H1 (cell line): ENCODE results near the gene BFSP2. TPM values are rescaled to one million over a fixed set of nuclear protein-coding genes. Genes with fewer than 3 reads are reported as not detected.

ENCODE experiments used
- ATF3 ChIP-seq: IDR thresholded peaks from 2 replicates; pipeline ENCODE4 v1.6.1; 2011; ENCODE audit warnings: low read depth, mild to moderate bottlenecking, low read length; ENCODE audit not compliant: insufficient read depth
- BACH1 ChIP-seq: IDR thresholded peaks from 2 replicates; pipeline ENCODE4 v1.6.1; 2012; ENCODE audit warnings: low read length, improper control_type of control experiment
- HDAC2 ChIP-seq, 2 experiments: fragments of 300-600 bp in 1 of 2; sonication (generic) in 1 of 2; IDR thresholded peaks; 2 replicates each; pipeline ENCODE4 v1.6.1; 2011 to 2012; ENCODE audit warnings: low read depth in 2 of 2, low read length in 2 of 2, mild to moderate bottlenecking in 2 of 2, moderate library complexity in 2 of 2, borderline replicate concordance in 1 of 2, inconsistent platforms in 1 of 2
- KDM1A ChIP-seq: fragments of 200-600, 300-600 bp; sonication (generic); IDR thresholded peaks from 2 replicates; pipeline ENCODE4 v1.7.1; 2016; ENCODE audit warnings: mild to moderate bottlenecking, low read length, borderline replicate concordance
- RAD21 ChIP-seq, 2 experiments: IDR thresholded peaks in 1 of 2; conservative IDR thresholded peaks in 1 of 2; 2 replicates each; pipeline ENCODE4 v1.6.1; 2011; ENCODE audit warnings: low read depth in 2 of 2, low read length in 2 of 2, improper control_type of control experiment in 1 of 2, inconsistent platforms in 1 of 2, mild to moderate bottlenecking in 1 of 2, moderate library complexity in 1 of 2
- SUZ12 ChIP-seq: fragments of 200-600 bp; sonication (generic); IDR thresholded peaks from 2 replicates; pipeline ENCODE4 v1.6.1; 2012; ENCODE audit warnings: mild to moderate bottlenecking, inconsistent platforms, low read length, moderate library complexity, mixed read lengths
- YY1 ChIP-seq: IDR thresholded peaks from 2 replicates; pipeline ENCODE4 v1.6.1; 2011; ENCODE audit warnings: low read depth, mild to moderate bottlenecking, low read length
- polyA plus RNA-seq, 7 experiments: library from polyadenylated mRNA; depleted of rRNA in 3 of 7; stranded (reverse) in 5 of 7; unstranded in 2 of 7; fragments of >200 nt in 5 of 7; fragments of 200-250 nt in 2 of 7; gene quantifications; 1 replicate in 5 of 7; 2 replicates in 1 of 7; 4 replicates in 1 of 7; pipeline versions ENCODE4 v1.2.1 to v1.2.3, GENCODE V29; 2011 to 2013; ENCODE audit warnings: missing spikeins in 2 of 7, mixed read lengths in 2 of 7
- total RNA-seq: library from RNA; stranded (reverse); fragmentation: NEBNext Ultra II Directional; extraction: Animal tissue kit (Norgen Biotek cat#: 25700); gene quantifications from 2 replicates; pipeline ENCODE4 v1.2.1, GENCODE V29; 2021
- TF ChIP-seq, protein P1 (sequence below): fragments of 300-600 bp; sonication (generic); IDR thresholded peaks from 2 replicates; pipeline ENCODE4 v1.7.1; 2012; ENCODE audit warnings: low read length, moderate library complexity, mild to moderate bottlenecking, inconsistent platforms; ENCODE audit not compliant: insufficient replicate concordance

Gene BFSP2
- total and polyA plus RNA-seq, 2 of the 8 experiments (the other 6 are each of a cell fraction or from before 2014, with no cell fraction given) = not detected

DNA sequence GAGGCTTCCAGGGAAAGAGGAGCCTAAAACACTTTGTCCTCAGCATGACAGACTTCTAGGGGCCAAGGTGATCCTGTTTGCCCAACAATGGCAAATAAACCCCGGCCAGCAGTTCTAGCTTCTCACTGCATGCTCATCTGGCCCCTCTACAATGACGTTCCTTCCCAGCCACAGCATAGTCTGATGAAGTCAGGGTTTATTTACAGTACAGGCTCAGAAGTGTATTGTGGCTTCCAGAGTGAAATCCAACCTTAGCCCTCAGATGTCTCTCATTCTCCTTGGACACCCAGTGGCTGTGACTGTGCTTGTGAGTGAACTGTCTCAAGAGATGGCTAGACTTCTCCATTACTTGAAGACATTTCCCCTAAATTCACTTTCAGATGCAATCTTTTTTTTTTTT, 40.8 kb downstream of the BFSP2 start (continued):
- TF ChIP-seq, protein P1, sequence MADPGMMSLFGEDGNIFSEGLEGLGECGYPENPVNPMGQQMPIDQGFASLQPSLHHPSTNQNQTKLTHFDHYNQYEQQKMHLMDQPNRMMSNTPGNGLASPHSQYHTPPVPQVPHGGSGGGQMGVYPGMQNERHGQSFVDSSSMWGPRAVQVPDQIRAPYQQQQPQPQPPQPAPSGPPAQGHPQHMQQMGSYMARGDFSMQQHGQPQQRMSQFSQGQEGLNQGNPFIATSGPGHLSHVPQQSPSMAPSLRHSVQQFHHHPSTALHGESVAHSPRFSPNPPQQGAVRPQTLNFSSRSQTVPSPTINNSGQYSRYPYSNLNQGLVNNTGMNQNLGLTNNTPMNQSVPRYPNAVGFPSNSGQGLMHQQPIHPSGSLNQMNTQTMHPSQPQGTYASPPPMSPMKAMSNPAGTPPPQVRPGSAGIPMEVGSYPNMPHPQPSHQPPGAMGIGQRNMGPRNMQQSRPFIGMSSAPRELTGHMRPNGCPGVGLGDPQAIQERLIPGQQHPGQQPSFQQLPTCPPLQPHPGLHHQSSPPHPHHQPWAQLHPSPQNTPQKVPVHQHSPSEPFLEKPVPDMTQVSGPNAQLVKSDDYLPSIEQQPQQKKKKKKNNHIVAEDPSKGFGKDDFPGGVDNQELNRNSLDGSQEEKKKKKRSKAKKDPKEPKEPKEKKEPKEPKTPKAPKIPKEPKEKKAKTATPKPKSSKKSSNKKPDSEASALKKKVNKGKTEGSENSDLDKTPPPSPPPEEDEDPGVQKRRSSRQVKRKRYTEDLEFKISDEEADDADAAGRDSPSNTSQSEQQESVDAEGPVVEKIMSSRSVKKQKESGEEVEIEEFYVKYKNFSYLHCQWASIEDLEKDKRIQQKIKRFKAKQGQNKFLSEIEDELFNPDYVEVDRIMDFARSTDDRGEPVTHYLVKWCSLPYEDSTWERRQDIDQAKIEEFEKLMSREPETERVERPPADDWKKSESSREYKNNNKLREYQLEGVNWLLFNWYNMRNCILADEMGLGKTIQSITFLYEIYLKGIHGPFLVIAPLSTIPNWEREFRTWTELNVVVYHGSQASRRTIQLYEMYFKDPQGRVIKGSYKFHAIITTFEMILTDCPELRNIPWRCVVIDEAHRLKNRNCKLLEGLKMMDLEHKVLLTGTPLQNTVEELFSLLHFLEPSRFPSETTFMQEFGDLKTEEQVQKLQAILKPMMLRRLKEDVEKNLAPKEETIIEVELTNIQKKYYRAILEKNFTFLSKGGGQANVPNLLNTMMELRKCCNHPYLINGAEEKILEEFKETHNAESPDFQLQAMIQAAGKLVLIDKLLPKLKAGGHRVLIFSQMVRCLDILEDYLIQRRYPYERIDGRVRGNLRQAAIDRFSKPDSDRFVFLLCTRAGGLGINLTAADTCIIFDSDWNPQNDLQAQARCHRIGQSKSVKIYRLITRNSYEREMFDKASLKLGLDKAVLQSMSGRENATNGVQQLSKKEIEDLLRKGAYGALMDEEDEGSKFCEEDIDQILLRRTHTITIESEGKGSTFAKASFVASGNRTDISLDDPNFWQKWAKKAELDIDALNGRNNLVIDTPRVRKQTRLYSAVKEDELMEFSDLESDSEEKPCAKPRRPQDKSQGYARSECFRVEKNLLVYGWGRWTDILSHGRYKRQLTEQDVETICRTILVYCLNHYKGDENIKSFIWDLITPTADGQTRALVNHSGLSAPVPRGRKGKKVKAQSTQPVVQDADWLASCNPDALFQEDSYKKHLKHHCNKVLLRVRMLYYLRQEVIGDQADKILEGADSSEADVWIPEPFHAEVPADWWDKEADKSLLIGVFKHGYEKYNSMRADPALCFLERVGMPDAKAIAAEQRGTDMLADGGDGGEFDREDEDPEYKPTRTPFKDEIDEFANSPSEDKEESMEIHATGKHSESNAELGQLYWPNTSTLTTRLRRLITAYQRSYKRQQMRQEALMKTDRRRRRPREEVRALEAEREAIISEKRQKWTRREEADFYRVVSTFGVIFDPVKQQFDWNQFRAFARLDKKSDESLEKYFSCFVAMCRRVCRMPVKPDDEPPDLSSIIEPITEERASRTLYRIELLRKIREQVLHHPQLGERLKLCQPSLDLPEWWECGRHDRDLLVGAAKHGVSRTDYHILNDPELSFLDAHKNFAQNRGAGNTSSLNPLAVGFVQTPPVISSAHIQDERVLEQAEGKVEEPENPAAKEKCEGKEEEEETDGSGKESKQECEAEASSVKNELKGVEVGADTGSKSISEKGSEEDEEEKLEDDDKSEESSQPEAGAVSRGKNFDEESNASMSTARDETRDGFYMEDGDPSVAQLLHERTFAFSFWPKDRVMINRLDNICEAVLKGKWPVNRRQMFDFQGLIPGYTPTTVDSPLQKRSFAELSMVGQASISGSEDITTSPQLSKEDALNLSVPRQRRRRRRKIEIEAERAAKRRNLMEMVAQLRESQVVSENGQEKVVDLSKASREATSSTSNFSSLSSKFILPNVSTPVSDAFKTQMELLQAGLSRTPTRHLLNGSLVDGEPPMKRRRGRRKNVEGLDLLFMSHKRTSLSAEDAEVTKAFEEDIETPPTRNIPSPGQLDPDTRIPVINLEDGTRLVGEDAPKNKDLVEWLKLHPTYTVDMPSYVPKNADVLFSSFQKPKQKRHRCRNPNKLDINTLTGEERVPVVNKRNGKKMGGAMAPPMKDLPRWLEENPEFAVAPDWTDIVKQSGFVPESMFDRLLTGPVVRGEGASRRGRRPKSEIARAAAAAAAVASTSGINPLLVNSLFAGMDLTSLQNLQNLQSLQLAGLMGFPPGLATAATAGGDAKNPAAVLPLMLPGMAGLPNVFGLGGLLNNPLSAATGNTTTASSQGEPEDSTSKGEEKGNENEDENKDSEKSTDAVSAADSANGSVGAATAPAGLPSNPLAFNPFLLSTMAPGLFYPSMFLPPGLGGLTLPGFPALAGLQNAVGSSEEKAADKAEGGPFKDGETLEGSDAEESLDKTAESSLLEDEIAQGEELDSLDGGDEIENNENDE = no peak
- no peak for TF ChIP-seq ATF3
- TF ChIP-seq RAD21 (IDR thresholded peaks at IDR 0.05 in 1 of 2, conservative IDR thresholded peaks at IDR 0.05 in 1 of 2; ENCODE audit: low read depth in 2 of 2, low read length in 2 of 2) = no peak
- no peak for TF ChIP-seq HDAC2 (IDR thresholded peaks at IDR 0.05; ENCODE audit: borderline replicate concordance in 1 of 2, low read depth in 2 of 2, low read length in 2 of 2)
- TF ChIP-seq YY1 = no peak
- no peak for TF ChIP-seq BACH1
- TF ChIP-seq KDM1A = no peak
- TF ChIP-seq SUZ12 = no peak
